Suprapubic skin (tissue), 4 donors: Measurements from ENCODE around the gene SLC2A5. TPM values are rescaled to one million over a fixed set of nuclear protein-coding genes. Genes with fewer than 3 reads are reported as not detected.

Experiments used
- DNase-seq, 2 donors: peaks; one replicate each; pipeline ENCODE4 v3.0.0-alpha.2; 2019; ENCODE audit warnings: low spot score in 2 of 2
- H3K27ac ChIP-seq: fragments of 200-600 bp; sonication (generic); one replicate; pipeline ENCODE4 v1.5.1; 2019
- H3K27me3 ChIP-seq: fragments of 200-600 bp; sonication (generic); one replicate; pipeline ENCODE4 v1.5.1; 2019
- H3K36me3 ChIP-seq: fragments of 200-600 bp; sonication (generic); one replicate; pipeline ENCODE4 v1.5.1; 2019
- H3K4me1 ChIP-seq: fragments of 200-600 bp; sonication (generic); one replicate; pipeline ENCODE4 v1.5.1; 2019
- H3K4me3 ChIP-seq: fragments of 200-600 bp; sonication (generic); one replicate; pipeline ENCODE4 v1.5.1; 2019; ENCODE audit warnings: mild to moderate bottlenecking
- H3K9me3 ChIP-seq: fragments of 200-600 bp; sonication (generic); one replicate; pipeline ENCODE4 v1.5.1; 2019
- EP300 ChIP-seq: sonication (generic); formaldehyde crosslinking; IDR thresholded peaks from one replicate; pipeline ENCODE4 v1.6.1; 2017; ENCODE audit warnings: antibody characterized with exemption
- POLR2A ChIP-seq, 2 donors: fragments of 450-650 bp; IDR thresholded peaks; one replicate each; pipeline ENCODE4 v1.6.1; 2017; ENCODE audit warnings: antibody characterized with exemption in 2 of 2, mild to moderate bottlenecking in 2 of 2, moderate library complexity in 2 of 2
- POLR2AphosphoS5 ChIP-seq, 3 donors: sonication (generic); formaldehyde crosslinking; IDR thresholded peaks; one replicate each; pipeline ENCODE4 v1.6.1; 2017; ENCODE audit warnings: antibody characterized with exemption in 3 of 3
- WGBS: methylation state at CpG from one replicate; pipeline ENCODE4 v1.1.5; 2018; 5-methylcytosine and 5-hydroxymethylcytosine counted together
- total RNA-seq, 4 donors: library from RNA; depleted of rRNA; stranded (reverse); fragments of >200 nt; gene quantifications; one replicate each; pipeline ENCODE4 v1.1.0, GENCODE V29; 2016
- TF ChIP-seq, protein P1 (sequence below), 2 donors: fragments of 200-600 bp in 1 of 2; fragments of 450-650 bp in 1 of 2; sonication (generic) in 1 of 2; IDR thresholded peaks; one replicate each; pipeline ENCODE4 v1.5.1; 2016 to 2019; ENCODE audit warnings: antibody characterized with exemption in 2 of 2, mild to moderate bottlenecking in 1 of 2, moderate library complexity in 1 of 2

The SLC2A5 gene
- total RNA-seq, 4 donors from 2014 or later = 3.3 to 6.5 (median 3.8) TPM

GRCh38 chr1:9111957-9112356 is 42.5 kb upstream of the SLC2A5 start:
- no peaks in the 10 kb centered on the region for H3K9me3 ChIP-seq
- peaks cover 19% of the 10 kb centered on the region for H3K36me3 ChIP-seq
- 93% methylated on average over 8 of the region's 9 CpGs for WGBS
- no peak overlapping the region for H3K27ac ChIP-seq
- TF ChIP-seq POLR2AphosphoS5 (IDR thresholded peaks at IDR 0.05) (no peak), POLR2A (IDR thresholded peaks at IDR 0.05) (no peak), EP300 (no peak)
- TF ChIP-seq, protein P1, sequence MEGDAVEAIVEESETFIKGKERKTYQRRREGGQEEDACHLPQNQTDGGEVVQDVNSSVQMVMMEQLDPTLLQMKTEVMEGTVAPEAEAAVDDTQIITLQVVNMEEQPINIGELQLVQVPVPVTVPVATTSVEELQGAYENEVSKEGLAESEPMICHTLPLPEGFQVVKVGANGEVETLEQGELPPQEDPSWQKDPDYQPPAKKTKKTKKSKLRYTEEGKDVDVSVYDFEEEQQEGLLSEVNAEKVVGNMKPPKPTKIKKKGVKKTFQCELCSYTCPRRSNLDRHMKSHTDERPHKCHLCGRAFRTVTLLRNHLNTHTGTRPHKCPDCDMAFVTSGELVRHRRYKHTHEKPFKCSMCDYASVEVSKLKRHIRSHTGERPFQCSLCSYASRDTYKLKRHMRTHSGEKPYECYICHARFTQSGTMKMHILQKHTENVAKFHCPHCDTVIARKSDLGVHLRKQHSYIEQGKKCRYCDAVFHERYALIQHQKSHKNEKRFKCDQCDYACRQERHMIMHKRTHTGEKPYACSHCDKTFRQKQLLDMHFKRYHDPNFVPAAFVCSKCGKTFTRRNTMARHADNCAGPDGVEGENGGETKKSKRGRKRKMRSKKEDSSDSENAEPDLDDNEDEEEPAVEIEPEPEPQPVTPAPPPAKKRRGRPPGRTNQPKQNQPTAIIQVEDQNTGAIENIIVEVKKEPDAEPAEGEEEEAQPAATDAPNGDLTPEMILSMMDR (IDR thresholded peaks at IDR 0.05) = no peak
- no peak overlapping the region for H3K4me3 ChIP-seq
- H3K4me1 ChIP-seq = peaks cover 23% of the 10 kb centered on the region
- no peak for DNase-seq
- H3K27me3 ChIP-seq = no peaks in the 10 kb centered on the region

DNA sequence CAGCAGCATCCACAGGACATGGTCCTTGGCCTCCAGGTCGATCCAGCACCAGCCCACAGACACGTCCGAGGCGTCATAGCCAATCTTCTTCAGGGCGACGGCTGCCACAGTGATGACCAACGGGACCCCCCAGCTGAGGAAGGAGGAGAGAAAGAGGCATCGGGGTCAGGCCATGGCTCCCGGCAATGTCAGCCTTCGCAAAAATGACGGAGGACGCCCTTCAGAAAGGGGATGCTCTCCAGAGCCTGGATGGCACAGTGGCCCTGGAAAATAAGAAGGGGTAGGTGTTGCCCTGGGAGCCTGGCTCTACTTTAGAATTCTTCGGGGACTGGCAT is 41.9 kb upstream of the SLC2A5 start:
- TF ChIP-seq EP300 (no peak), POLR2AphosphoS5 (IDR thresholded peaks at IDR 0.05) (no peak), POLR2A (IDR thresholded peaks at IDR 0.05) (no peak)
- TF ChIP-seq, protein P1 (IDR thresholded peaks at IDR 0.05) = no peak
- Histone ChIP-seq H3K4me1 (peaks cover 23% of the 10 kb centered on the region), H3K36me3 (peaks cover 19% of the 10 kb centered on the region), H3K9me3 (no peaks in the 10 kb centered on the region), H3K4me3 (no peak overlapping the region), H3K27ac (no peak overlapping the region), H3K27me3 (no peaks in the 10 kb centered on the region)
- 97% methylated on average over 5 of the region's 13 CpGs for WGBS
- no peak for DNase-seq

GRCh38 chr1:9110669-9111356 is 41.4 kb upstream of the SLC2A5 start:
- Histone ChIP-seq H3K4me3 (no peak overlapping the region), H3K9me3 (no peaks in the 10 kb centered on the region), H3K36me3 (peaks cover 20% of the 10 kb centered on the region), H3K4me1 (peaks cover 23% of the 10 kb centered on the region), H3K27me3 (no peaks in the 10 kb centered on the region), H3K27ac (no peak overlapping the region)
- no peak for TF ChIP-seq POLR2AphosphoS5 (IDR thresholded peaks at IDR 0.05)
- no peak for TF ChIP-seq EP300
- TF ChIP-seq, protein P1 (IDR thresholded peaks at IDR 0.05) = peak; percentile 87 to 92
- no peak for TF ChIP-seq POLR2A (IDR thresholded peaks at IDR 0.05)
- DNase-seq = peak; percentile 89 to 93
- WGBS = 44% methylated on average over 6 of the region's 18 CpGs

DNA sequence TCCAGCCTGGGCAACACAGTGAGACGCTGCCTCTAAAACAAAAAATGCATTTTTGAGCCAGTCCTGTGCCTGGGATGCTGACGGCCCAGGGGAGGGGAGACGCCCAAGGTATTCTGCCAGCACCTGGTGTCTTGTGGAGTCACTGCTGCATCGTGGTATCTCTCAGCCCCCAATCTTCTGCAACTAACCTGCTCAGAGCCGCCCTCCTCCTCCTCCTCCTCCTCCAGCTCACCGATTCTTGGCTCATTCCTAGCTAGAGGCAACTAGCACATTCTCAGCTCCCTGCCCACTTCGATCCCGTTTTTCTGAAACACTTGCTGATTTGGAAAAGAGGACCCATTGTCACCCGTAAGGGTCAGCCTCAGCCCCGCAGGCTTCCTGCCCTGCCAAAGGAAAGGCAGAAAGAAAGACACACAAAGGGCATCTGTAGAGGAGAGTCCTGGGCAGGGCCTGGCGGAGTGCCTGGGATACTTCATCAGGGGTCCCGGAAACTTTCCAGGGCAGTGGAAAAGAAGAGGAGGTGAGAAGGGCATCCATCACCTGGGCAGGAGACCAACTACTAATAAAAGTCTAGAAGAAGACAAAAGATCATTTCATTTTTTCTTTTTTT is 38.7 kb upstream of the SLC2A5 start:
- TF ChIP-seq POLR2A (IDR thresholded peaks at IDR 0.05) (no peak), EP300 (no peak), POLR2AphosphoS5 (IDR thresholded peaks at IDR 0.05) (no peak)
- TF ChIP-seq, protein P1 (IDR thresholded peaks at IDR 0.05) = no peak
- Histone ChIP-seq H3K4me3 (no peak overlapping the region), H3K27me3 (no peaks in the 10 kb centered on the region), H3K36me3 (peaks cover 39% of the 10 kb centered on the region), H3K4me1 (peaks cover 6% of the 10 kb centered on the region), H3K27ac (no peak overlapping the region), H3K9me3 (no peaks in the 10 kb centered on the region)
- 85% methylated on average over 12 of the region's 12 CpGs for WGBS
- DNase-seq = no peak

- TF ChIP-seq POLR2AphosphoS5 (IDR thresholded peaks at IDR 0.05) (no peak), POLR2A (IDR thresholded peaks at IDR 0.05) (no peak), EP300 (no peak)
- TF ChIP-seq, protein P1 (IDR thresholded peaks at IDR 0.05) = no peak
- Histone ChIP-seq H3K27me3 (no peaks in the 10 kb centered on the region), H3K9me3 (no peaks in the 10 kb centered on the region), H3K36me3 (peaks cover 39% of the 10 kb centered on the region), H3K4me3 (no peak overlapping the region), H3K4me1 (peaks cover 6% of the 10 kb centered on the region), H3K27ac (no peak overlapping the region)
- no peak for DNase-seq
- WGBS = 49% methylated on average over 4 of the region's 4 CpGs
Observed at GRCh38 chr1:9107136-9107535, 37.7 kb upstream of the SLC2A5 start.
